NCI-H1417 (cell line): ENCODE measurements around the gene KLHL2.

Source experiments
- DNase-seq, 3 experiments: peaks; one replicate each; lab custom pipeline; 2025; lab: John Stamatoyannopoulos, UW

The KLHL2 gene

DNA sequence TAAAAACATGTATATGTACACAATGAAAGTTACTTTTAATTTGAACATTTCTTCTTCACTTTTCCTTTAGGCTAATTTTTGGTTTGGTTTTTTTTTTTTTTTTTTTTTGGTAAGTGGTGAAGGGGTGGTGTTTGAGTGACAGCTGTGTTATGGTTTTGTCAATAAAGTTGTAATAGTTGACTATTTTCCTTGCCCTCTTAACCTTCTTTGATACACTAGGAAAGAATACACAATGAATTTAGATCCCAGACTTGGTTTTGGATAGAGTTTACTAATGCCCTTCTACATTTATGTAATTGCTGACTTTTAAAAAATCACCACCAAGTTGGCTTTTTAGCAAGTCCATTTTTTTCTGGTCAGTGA is 82.0 kb downstream of the KLHL2 start:
- no peak for DNase-seq

DNA sequence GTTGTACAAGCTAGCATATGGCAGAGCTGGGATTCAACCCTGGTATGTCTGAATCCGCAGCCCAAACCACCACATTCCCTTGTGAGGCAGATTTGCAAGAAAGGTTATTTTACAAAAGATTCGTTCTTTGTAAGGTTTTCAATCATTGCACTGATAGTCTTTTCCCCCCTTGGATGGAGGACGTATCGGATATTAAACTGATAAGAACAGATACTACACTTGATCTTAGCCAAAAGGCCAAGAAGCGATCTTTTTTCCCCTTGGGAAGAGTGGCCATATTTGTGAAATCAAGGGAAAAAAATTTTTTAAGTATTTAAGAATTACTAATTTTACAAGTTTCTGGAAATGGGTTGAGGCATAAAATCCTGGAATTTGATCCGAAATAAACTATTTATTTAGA is 85.7 kb downstream of the KLHL2 start:
- no peak for DNase-seq

DNA sequence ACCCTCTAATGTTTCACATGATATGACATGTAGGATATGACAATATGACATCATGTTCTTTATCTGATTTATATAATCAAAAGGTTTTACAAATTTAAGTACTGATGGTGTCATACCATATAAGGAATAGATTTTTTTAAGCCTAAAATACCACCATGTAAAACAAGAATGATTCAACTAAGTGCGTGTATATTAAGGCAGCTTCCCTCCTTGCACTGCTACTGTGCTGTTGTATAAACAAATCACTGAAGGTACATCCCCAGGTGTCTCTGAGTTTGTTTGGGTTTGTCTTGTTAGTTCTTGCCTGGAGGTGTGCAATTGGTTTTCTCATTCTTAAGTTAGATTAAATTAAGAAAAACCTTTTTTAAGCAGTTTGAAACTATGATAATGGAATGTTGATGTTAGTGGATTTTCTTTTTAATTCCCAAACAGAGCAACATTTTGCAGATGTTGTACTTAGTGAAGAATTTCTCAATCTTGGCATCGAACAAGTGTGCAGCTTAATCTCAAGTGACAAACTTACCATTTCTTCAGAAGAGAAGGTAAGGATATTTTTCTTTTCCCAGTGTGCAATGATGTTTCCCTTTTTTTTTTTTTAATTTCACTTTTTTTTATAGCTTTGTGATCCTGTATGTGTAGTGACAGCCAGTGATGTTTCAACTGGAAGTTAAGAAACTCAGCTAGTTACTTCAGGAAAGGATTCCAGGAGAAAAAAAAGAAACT is 86.7 kb downstream of the KLHL2 start:
- DNase-seq: no peak

DNA sequence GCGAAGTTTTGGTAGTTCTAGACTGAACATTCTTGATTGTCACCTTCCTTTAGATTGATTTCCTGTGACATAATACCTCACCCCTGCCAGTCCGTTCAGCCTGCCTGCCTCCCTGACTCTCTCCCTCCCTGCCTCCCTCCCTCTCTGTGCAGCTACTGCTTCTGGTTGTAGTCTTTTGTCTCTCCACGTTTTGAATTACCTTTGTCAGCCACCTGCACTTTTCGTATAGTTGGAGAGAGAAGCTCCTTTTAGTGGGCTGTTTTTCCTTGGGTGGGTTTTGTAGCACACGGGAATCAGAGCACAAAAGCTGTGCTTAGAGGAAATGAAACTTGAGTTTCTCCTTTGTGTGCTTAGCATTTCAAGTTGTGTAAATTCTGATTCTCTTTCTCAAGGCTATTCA is 87.5 kb downstream of the KLHL2 start:
- DNase-seq: peak in 2 of 3 experiments; percentile 7 to 27

DNA sequence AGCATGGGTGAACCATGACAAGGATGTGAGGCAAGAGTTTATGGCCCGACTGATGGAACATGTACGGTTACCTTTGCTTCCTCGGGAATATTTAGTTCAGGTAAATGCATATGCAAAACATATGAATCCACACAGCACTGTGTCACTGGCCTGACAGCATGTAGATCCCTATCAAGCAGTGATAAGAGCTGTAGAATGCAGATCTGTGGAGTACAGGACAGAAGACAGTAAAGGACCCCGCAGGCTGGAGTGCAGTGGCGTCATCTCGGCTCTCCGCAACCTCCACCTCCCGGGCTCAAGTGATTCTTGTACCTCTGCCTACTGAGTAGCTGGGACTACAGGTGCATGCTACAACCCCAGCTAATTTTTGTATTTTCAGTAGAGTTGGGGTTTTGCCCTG is 90.3 kb downstream of the KLHL2 start:
- DNase-seq: no peak

DNA sequence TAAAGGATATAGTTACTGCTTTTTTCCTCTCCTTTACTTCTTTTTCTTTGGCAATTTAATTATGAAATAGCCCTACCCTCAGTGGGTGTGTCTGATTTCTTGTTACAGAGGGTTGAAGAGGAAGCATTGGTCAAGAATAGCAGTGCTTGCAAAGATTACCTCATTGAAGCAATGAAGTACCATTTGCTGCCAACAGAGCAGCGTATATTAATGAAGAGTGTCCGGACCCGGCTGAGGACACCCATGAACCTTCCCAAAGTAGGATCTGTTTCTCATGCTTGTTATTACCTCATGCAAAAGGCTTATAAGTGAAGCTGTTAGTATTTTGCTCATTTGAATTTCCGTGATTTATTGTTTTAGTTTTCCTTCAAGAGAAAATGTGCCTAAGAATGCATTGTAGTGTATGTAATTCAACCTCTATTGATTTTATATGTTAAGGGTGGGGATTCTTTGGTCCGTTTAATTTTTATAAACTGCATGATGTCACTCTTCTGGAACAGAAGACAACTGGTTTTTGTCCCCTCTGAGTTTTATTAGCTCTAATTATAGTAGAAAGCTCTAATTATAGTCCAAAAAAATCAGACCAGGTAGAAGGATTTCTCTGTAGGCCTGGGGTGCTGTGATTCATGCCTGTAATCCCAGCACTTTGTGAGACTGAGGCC is 92.2 kb downstream of the KLHL2 start:
- peak in 2 of 3 experiments; percentile 15 to 62 for DNase-seq

DNA sequence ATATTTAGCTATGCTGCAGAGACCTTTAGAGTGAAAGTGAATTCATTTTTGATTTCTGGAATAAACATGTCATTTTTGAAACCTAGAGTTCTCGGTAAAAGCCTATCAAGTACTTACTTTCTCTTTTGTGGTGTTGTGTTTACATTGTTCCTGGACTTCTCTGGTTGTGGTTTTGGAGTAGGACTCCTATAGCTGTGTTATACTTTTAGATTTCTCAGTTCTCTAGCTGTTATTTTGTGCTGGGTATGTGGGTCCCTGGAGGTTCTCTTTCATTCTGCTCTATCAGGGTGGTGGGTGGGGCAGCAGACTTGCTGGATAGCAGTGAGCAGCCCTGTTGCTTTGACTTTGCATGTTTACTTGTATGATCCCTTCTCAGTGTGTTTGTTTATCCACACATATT is 94.5 kb downstream of the KLHL2 start:
- DNase-seq: peak; percentile 2 to 20 (median 4)

DNA sequence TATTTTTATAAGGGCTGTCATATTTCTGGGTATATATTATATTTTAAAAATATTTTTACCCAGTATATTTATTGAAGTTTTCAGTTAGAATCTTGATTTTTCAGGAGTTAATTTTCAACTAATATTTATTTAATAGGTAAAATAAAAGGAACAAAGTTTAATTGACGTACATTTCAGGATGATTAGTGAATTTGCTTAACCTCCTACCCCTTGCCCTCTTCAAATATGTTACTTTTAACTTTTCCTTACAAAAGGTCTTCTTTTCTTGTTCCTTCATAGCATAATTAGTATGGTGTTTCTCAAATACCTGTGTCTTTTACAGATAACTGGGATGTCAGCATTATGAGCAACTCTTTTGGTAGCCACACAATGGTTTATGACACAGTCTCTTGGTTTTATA is 95.3 kb downstream of the KLHL2 start:
- no peak for DNase-seq

DNA sequence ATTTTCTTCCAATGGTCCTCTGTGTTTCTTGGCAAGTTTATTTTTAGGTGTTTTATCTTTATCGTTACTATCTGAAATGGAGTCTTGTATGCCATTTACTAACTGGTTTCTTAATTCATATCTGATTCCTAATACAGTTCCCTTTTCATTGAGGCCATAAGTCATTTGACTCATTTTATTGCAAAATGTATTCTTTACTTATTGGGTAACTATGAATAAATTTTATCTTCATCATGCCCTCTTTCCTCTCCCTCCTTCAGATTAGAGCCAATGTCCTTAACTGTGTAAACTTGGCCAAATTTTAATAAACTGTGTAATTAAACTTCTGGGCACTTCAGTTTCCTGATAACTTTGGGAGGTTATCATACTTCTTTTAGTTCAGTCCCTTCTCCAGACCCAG is 100.8 kb downstream of the KLHL2 start:
- DNase-seq: no peak

DNA sequence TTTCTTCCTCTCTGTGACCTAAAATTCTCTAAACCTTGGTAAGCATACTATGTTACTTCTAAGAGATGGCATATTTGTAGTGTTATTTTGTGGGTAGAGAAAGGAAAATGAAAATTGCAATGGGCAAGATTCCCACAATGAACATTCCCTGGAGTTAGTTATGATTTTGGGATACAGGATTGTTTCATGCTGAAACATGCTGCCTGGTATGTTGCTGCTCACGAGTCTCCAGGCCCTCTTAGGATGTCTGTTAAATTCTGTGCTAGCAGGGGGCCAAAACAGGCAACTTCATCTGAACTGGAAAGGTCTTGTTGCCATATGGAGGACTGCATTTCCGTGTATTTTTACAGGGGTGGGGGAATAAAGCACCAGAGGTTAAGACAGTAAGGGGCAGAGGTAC is 101.2 kb downstream of the KLHL2 start:
- DNase-seq: no peak

DNA sequence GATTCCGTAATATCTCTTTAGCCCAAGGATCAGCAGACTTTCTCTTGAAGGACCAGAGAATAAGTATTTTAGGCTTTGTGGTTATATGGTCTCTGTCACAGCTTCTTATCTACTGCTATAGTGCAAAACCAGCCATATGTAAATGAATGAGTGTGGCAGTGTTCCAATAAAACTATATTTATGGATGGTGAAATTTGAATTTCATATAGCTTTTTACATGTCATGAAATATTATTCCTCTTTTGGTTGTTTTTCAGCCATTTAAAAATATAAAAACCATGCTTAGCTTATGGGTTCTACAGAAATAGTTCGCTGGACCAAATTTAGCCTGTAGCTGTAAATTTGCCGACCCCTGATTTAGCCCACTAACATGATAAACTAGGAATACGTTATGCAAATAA is 102.1 kb downstream of the KLHL2 start:
- DNase-seq: no peak

DNA sequence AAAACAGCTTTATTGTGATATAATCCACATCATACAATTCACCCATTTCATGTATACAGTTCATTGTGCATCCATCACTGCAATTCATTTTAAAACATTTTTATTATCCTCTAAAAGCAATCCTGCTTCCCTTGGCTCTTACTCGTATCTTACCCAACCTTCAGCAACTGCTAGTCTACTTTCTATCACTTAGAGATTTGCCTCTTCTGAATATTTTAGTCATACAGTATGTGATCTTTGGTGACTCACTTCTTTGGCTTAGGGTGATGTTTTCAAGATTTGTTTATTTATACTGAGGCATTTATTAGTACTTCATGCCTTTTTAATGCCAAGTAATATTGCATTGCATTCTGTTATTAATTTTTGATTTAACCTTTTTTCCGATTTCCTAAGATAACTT is 105.1 kb downstream of the KLHL2 start:
- DNase-seq: no peak

DNA sequence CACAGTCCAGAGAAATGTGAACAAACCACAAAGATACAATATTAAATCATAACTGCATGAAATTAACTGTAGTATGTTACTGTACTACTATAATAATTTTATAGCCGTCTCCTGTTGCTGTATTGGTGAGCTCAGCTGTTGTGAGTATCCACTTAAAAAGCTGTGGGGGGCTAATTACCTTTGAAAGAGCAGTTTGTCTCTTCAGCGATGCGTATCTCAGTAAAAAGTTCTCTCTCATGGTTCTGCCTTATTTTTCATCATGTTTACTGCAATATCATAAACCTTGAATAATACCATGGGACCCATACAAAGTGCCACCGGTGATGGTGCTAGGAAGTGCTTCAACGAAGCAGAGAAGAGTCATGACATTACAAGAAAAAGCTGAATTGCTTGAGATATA is 111.7 kb downstream of the KLHL2 start:
- DNase-seq: peak; percentile 42 to 80 (median 50)

DNA sequence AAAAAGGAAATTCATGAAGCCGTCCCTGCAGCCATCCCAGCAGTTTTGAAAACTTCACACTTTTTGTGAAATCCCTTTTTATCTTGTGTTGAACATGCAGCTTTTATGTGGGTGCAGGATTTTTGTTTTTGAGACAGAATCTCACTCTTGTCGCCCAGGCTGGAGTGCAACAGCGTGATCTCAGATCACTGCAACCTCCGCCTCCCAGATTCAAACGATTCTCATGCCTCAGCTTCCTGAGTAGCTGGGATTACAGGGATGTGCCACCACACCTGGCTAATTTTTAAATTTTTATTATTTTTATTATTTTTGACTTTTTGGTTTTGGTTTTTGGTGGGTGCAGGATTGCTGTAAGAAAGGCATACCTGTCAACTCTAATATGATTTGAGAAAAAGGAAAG is 112.1 kb downstream of the KLHL2 start:
- no peak for DNase-seq

DNA sequence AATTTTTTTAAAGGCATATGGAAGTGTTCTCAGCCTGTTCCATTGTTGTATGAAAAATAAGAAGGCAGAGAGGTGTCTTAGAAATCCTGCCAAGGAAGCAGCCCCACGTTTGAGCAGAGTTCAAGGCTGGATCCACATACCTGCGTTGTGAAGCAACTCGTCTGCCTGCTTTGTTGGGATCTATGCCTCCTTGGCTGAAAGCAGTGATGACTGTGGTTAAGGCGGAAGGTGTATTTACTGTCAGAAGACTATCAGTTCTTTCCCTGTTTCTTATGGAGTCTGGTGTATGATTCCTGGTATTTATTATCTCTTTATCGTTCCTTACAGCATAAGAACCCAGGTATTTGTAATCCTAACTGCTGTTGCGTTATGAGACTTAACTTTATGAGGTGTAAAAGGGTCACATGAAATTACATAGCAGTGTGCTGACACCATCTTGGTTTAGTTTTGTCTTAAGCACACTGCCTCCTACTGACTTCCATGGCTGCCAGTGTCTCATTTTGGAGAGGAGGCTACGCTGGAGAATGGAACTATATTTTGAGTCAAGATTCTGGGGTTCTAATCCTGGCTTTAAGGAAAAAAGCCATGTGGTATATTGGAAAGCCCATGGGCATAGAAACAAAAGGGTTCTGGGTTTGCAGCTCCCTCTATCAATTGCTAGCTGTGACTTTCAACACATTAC is 117.0 kb downstream of the KLHL2 start:
- no peak for DNase-seq

DNA sequence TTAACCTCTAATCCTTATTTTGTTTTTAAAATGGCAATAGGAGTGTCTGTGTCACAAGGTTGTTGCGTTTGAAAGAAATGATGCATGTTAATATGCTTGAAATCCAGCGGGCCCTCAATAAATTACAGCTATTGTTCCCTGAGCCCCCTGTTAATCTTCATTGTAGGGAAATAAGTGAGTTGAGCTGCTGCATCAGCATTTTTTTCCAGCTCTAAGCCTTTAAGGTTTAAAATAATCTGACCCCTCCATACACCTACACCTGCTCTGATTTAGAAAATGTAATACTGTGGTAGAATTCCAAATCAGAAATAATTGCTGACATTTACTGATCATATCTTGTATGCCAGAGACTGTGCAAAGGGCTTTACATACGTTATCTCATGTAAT is 117.5 kb downstream of the KLHL2 start:
- DNase-seq: no peak

DNA sequence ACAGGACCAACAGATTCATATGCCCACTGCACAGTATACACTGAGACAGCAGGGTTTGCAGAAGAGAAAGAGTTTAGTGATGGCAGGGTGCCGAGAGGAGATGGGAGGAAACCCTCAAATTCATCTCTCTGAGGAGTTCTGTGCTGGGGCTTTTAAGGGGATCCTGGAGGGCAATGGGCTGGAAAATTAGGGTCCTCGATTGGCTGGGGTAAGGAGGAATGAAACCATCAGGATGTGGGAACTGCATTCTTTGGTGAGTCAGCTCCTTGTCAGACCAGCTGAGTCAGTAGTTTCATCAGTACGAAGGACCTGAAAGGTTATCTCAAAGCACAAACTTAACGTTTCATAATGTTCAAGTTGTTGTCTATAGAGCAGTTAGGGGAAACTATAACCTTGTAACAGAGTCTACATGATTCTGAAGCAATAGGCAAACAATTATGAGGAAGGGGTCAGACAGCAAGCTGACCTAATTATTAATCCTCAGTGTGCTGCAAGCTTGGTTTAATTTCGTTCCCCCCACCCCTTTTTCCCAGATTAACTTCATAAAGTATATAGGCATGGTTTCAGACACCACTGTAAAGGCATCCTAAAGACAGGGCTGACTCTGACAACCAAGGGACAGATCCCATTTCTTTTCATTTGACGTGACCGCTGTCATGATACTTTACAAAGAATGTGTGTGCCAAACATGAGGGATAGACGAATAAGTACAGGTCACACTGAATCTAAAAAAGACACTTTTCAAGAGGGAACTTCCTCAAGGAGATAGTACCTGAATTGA is 118.6 kb downstream of the KLHL2 start:
- no peak for DNase-seq

DNA sequence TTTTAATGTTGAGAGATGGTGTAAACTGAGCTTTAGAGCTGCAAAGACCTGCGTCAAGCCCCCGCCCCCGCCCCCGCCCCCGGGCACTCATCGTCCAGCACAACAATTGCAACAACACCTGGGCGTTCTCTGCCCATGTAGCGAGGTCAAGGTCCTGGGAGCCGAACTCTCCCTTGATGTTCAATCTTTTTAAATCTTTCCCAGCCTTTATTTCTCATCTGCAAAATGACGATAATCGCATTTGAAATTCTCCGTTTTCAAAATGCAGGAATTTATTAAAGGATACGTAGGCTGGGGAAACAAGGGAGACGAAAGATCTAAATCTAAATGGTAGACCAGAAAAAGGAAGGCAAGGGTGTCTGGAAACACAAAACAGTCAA is 119.5 kb downstream of the KLHL2 start:
- peak; percentile 54 to 87 (median 77) for DNase-seq

DNA sequence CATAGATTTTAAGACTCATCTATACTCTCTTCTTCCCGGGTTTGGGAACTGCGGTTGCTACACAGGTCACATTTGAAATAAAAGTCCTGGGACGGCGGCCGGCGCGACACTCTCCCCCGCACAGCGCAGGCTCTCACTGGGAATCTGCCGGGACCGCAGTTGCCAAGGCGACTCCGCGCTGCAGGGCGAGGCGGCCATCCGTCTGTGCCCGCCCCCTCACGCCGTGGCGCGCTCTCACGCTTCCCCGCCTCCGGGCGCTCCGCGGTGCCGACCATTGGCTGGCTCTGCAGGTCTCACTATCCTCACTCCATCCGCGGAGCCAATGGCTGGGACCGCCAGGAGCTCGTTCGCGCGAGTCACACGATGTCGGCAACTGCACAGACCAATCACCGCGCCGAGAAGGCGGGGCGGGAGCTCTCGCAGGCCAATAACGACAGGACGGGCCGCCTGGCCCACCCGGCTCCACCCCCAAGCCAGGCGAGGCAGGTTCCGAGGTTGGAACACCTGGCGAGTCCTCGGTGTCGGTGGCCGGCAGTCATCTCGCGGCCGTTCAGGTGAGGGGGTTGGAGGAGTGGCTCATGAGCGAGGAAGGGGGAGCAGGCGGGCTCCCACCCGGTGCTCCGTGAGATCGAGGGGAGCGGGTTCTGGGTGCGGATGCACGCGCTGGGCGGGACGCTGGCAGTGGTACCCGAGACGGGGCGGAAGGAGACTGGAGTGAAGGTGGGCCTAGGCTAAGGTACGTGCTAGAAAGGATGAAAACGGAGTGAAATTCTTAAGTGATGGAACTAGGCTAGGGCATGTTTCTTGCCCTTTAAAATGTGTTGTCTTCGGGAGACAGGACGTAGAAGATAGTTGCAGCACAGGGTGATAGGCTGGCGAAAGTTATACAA is 120.1 kb downstream of the KLHL2 start, which contains the start of gene MSMO1:
TSS of gene MSMO1 (plus strand) at position 459 of the 890 bp plus-strand sequence. CDS start 5,702 bp downstream, outside the sequence.
- DNase-seq: peak; percentile 96 to 99 (median 99)

DNA sequence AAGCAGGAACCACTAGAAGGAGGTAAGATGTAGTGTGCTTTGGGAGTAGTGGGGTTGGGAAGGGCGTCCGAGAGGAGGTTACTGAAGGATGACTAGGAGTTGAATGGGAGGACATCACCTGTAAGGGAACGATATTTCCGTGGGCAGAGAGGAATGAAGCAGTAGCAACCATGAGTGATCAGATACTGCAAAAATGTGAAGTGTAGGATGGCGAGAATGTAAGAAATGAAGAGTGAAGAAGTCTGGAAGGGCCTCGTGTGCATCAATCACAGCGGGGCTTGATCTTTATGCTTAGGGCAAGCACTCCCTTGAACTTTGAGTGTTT is 120.7 kb downstream of the KLHL2 start:
- no peak for DNase-seq

DNA sequence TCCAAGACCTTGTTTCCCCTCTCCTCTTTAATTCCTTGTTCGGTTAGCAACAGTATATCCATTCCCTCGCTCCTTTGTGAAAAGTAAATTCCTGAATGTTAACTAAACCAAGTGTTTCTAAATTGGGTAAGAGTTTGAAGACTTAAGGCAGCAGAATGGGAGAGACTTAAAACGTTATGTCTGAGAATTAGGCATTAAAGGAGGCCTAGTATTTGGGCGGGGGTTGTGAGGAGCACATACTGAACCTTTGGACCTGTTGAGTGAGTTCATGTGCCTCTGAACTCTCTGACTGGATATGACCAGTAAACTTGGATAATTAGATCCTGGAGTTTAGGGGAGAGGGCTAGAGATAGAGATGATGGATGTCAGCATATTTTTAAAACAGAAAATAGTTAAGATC is 121.3 kb downstream of the KLHL2 start:
- DNase-seq: peak in 1 of 3 experiments; percentile 45

DNA sequence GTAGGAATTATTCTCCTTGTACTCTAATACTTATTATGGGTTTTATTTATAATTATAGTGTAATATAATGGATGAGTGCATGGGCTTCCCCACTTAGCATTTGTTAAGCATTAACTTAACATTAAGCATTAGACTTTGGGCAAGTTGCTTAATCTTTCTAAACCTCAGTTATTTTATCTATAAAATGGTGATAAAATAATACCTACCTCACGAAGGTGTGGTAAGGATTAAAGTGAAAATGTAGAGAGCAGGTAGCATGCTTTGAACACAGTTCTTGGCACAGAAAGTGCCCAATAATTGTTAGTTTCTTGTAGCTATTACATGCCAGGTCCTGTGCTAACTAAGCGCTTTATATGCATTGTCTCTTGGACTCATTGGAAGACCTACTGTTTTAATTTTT is 122.7 kb downstream of the KLHL2 start:
- no peak for DNase-seq
